ENCODE measurements around the gene GPR171.

GRCh38 chr3:151227266-151227806 is 24.3 kb upstream of the GPR171 start:
- TF ChIP-seq POLR2AphosphoS5 (IDR thresholded peaks at IDR 0.05), result no peak
- no peak for TF ChIP-seq POLR2A (IDR thresholded peaks at IDR 0.05)
- TF ChIP-seq CTCF (IDR thresholded peaks at IDR 0.05), result no peak
